GM23338 (cell line): Measurements from ENCODE around the gene TPP2. TPM values are rescaled to one million over a fixed set of nuclear protein-coding genes. Genes with fewer than 3 reads are reported as not detected.

ENCODE experiments used
- ATAC-seq: fragments of 200-7000 bp; cut with Tn5 transposase; 3 replicates; pipeline ENCODE4 v1.9.1; 2020
- DNase-seq: peaks from one replicate; pipeline ENCODE4 v3.0.0-alpha.2; 2015; ENCODE audit warnings: low spot score
- H2AFZ ChIP-seq: fragments of 200-600 bp; sonication (generic); 2 replicates; pipeline ENCODE4 v1.8.0; 2016; ENCODE audit warnings: antibody characterized with exemption, mild to moderate bottlenecking, moderate library complexity
- H3F3A ChIP-seq: fragments of 200-600 bp; sonication (generic); replicated peaks from 2 replicates; pipeline ENCODE4 v1.8.0; 2017; ENCODE audit warnings: antibody characterized with exemption, mixed run types, low read depth
- H3K27ac ChIP-seq: fragments of 200-600 bp; sonication (generic); 2 replicates; pipeline ENCODE4 v1.6.1; 2016; ENCODE audit warnings: low read depth
- H3K27me3 ChIP-seq: fragments of 200-600 bp; sonication (generic); 2 replicates; pipeline ENCODE4 v1.8.0; 2016; ENCODE audit warnings: mild to moderate bottlenecking, mixed run types, moderate library complexity; ENCODE audit not compliant: insufficient read depth
- H3K36me3 ChIP-seq: fragments of 200-600 bp; sonication (generic); 2 replicates; pipeline ENCODE4 v1.8.0; 2016; ENCODE audit warnings: mild to moderate bottlenecking; ENCODE audit not compliant: insufficient read depth
- H3K4me1 ChIP-seq: fragments of 200-600 bp; sonication (generic); 2 replicates; pipeline ENCODE4 v1.8.0; 2016; ENCODE audit warnings: mild to moderate bottlenecking, moderate library complexity; ENCODE audit not compliant: insufficient read depth
- H3K4me2 ChIP-seq: fragments of 200-600 bp; sonication (generic); 2 replicates; pipeline ENCODE4 v1.7.1; 2017; ENCODE audit warnings: mixed run types
- H3K4me3 ChIP-seq: fragments of 200-600 bp; sonication (generic); 2 replicates; pipeline ENCODE4 v1.6.1; 2016; ENCODE audit warnings: mixed run types
- H3K79me2 ChIP-seq: fragments of 200-600 bp; sonication (generic); replicated peaks from 2 replicates; pipeline ENCODE4 v1.8.0; 2017; ENCODE audit warnings: mild to moderate bottlenecking; ENCODE audit not compliant: insufficient read depth
- H3K9me2 ChIP-seq: fragments of 200-600 bp; sonication (generic); 2 replicates; pipeline ENCODE4 v1.8.0; 2017; ENCODE audit not compliant: insufficient read depth
- H4K20me1 ChIP-seq: fragments of 200-600 bp; sonication (generic); replicated peaks from 2 replicates; pipeline ENCODE4 v1.8.0; 2017; ENCODE audit warnings: mild to moderate bottlenecking; ENCODE audit not compliant: insufficient read depth
- H3K27ac Mint-ChIP-seq: 2 replicates; pipeline ENCODE4 v1.8.0; 2020; ENCODE audit warnings: inconsistent platforms, mild to moderate bottlenecking, moderate library complexity, mixed read lengths
- H3K27me3 Mint-ChIP-seq: 3 replicates; pipeline ENCODE4 v1.8.0; 2022; ENCODE audit warnings: low read depth, mild to moderate bottlenecking, moderate library complexity, mixed read lengths, inconsistent platforms; ENCODE audit not compliant: insufficient read depth, poor library complexity
- H3K36me3 Mint-ChIP-seq: 3 replicates; pipeline ENCODE4 v1.8.0; 2021; ENCODE audit warnings: low read depth, mild to moderate bottlenecking, inconsistent platforms, moderate library complexity, mixed read lengths
- H3K4me1 Mint-ChIP-seq: 3 replicates; pipeline ENCODE4 v1.8.0; 2020; ENCODE audit warnings: mild to moderate bottlenecking, inconsistent platforms, mixed read lengths
- H3K4me3 Mint-ChIP-seq: 3 replicates; pipeline ENCODE4 v1.8.0; 2021; ENCODE audit warnings: moderate library complexity, mild to moderate bottlenecking, inconsistent platforms, mixed read lengths
- H3K9me3 Mint-ChIP-seq: 3 replicates; pipeline ENCODE4 v1.8.0; 2020; ENCODE audit warnings: moderate library complexity, mild to moderate bottlenecking, inconsistent platforms, mixed read lengths
- CREB1 ChIP-seq: fragments of 250-450 bp; sonication (Bioruptor Pico); IDR thresholded peaks from 2 replicates; pipeline ENCODE4 v1.5.0; 2020; ENCODE audit warnings: low read depth, mild to moderate bottlenecking, moderate library complexity
- CTCF ChIP-seq, 2 experiments: fragments of 200-600 bp in 1 of 2; sonication (generic) in 1 of 2; conservative IDR thresholded peaks; 2 replicates each; pipeline versions ENCODE4 v1.5.1 to v1.6.1; 2016 to 2017; ENCODE audit warnings: antibody characterized with exemption in 2 of 2, low read depth in 2 of 2, mild to moderate bottlenecking in 2 of 2, moderate library complexity in 1 of 2
- ETS1 ChIP-seq: IDR thresholded peaks from 2 replicates; pipeline ENCODE4 v1.6.1; 2016; ENCODE audit warnings: antibody characterized with exemption
- EZH2 ChIP-seq: fragments of 200-600 bp; sonication (generic); IDR thresholded peaks from one replicate; pipeline ENCODE4 v1.8.0; 2017; ENCODE audit warnings: antibody characterized with exemption, mild to moderate bottlenecking, low read depth; ENCODE audit not compliant: unreplicated experiment
- EZH2phosphoT487 ChIP-seq: fragments of 200-600 bp; sonication (generic); IDR thresholded peaks from one replicate; pipeline ENCODE4 v1.8.1; 2018; ENCODE audit warnings: antibody characterized with exemption; ENCODE audit not compliant: unreplicated experiment
- JUNB ChIP-seq: IDR thresholded peaks from one replicate; pipeline ENCODE4 v1.6.1; 2016; ENCODE audit warnings: antibody characterized with exemption; ENCODE audit not compliant: unreplicated experiment
- NANOG ChIP-seq: IDR thresholded peaks from 2 replicates; pipeline ENCODE4 v1.6.1; 2016; ENCODE audit warnings: antibody characterized with exemption, borderline replicate concordance
- POLR2AphosphoS5 ChIP-seq: IDR thresholded peaks from 2 replicates; pipeline ENCODE4 v1.6.1; 2016; ENCODE audit warnings: antibody characterized with exemption, low read depth
- REST ChIP-seq: IDR thresholded peaks from one replicate; pipeline ENCODE4 v1.6.1; 2018; ENCODE audit warnings: antibody characterized with exemption; ENCODE audit not compliant: unreplicated experiment
- STAT1 ChIP-seq: IDR thresholded peaks from one replicate; pipeline ENCODE4 v1.6.1; 2016; ENCODE audit warnings: antibody characterized with exemption; ENCODE audit not compliant: unreplicated experiment
- ZNF114 ChIP-seq: fragments of 250-450 bp; sonication (Bioruptor Pico); IDR thresholded peaks from 2 replicates; pipeline ENCODE4 v1.5.0; 2020; ENCODE audit warnings: mild to moderate bottlenecking, moderate library complexity
- ZNF331 ChIP-seq: fragments of 250-450 bp; sonication (Bioruptor Pico); IDR thresholded peaks from 2 replicates; pipeline ENCODE4 v1.5.0; 2020; ENCODE audit warnings: low read depth, mild to moderate bottlenecking, moderate library complexity
- ZNF462 ChIP-seq: fragments of 250-450 bp; sonication (Bioruptor Pico); IDR thresholded peaks from 2 replicates; pipeline ENCODE4 v1.5.0; 2020; ENCODE audit warnings: mild to moderate bottlenecking, moderate library complexity
- polyA plus RNA-seq: library from polyadenylated mRNA; unstranded; fragments of >200 nt; fragmentation: Nextera tagmentation; extraction: Ambion mirVana; gene quantifications from 2 replicates; pipeline ENCODE4 v1.2.1, GENCODE V29; 2016
- total RNA-seq: library from RNA; depleted of rRNA; stranded (reverse); fragments of >200 nt; shearing (Covaris generic); gene quantifications from 2 replicates; pipeline ENCODE4 v1.2.3, GENCODE V29; 2014

Gene TPP2
- total and polyA plus RNA-seq, 2 experiments from 2014 or later, result 56.6 to 111 TPM

GRCh38 chr13:102709536-102709935 lies 112.8 kb downstream of the TPP2 start:
- H4K20me1 ChIP-seq, result no peaks in the 10 kb centered on the region
- Mint-ChIP-seq H3K4me3 (no peak overlapping the region), H3K4me1 (no peaks in the 10 kb centered on the region), H3K36me3 (no peaks in the 10 kb centered on the region), H3K9me3 (peaks cover 3% of the 10 kb centered on the region; the same call in 1 of the 3 replicates), H3K27ac (no peak overlapping the region), H3K27me3 (no peaks in the 10 kb centered on the region)
- DNase-seq, result no peak
- TF ChIP-seq ZNF331 (no peak), NANOG (no peak), REST (no peak), STAT1 (no peak), ZNF462 (CRISPR knock-in tag) (no peak), CREB1 (CRISPR knock-in tag) (no peak), ETS1 (no peak), EZH2 (no peak), CTCF (conservative IDR thresholded peaks at IDR 0.05; ENCODE audit: low read depth in 2 of 2) (no peak), EZH2phosphoT487 (no peak), POLR2AphosphoS5 (no peak), JUNB (no peak), ZNF114 (CRISPR knock-in tag) (no peak)
- ATAC-seq, result no peak
- H3K27ac ChIP-seq, result no peak overlapping the region
- H3K4me3 ChIP-seq, result no peak overlapping the region
- no peak overlapping the region for H3K4me2 ChIP-seq
- no peak overlapping the region for H2AFZ ChIP-seq
- H3K27me3 ChIP-seq, result no peaks in the 10 kb centered on the region
- H3K4me1 ChIP-seq, result no peaks in the 10 kb centered on the region
- no peaks in the 10 kb centered on the region for H3K36me3 ChIP-seq
- no peaks in the 10 kb centered on the region for H3F3A ChIP-seq
- H3K9me2 ChIP-seq, result no peaks in the 10 kb centered on the region
- H3K79me2 ChIP-seq, result no peaks in the 10 kb centered on the region
